GM19193 (cell line): ENCODE measurements around the gene EXOSC10.

Source experiments
- POLR2A ChIP-seq: IDR thresholded peaks from 4 replicates; pipeline ENCODE4 v1.6.1; 2011; ENCODE audit not compliant: insufficient read depth, insufficient read length; ENCODE audit errors: extremely low read depth

Gene EXOSC10

DNA sequence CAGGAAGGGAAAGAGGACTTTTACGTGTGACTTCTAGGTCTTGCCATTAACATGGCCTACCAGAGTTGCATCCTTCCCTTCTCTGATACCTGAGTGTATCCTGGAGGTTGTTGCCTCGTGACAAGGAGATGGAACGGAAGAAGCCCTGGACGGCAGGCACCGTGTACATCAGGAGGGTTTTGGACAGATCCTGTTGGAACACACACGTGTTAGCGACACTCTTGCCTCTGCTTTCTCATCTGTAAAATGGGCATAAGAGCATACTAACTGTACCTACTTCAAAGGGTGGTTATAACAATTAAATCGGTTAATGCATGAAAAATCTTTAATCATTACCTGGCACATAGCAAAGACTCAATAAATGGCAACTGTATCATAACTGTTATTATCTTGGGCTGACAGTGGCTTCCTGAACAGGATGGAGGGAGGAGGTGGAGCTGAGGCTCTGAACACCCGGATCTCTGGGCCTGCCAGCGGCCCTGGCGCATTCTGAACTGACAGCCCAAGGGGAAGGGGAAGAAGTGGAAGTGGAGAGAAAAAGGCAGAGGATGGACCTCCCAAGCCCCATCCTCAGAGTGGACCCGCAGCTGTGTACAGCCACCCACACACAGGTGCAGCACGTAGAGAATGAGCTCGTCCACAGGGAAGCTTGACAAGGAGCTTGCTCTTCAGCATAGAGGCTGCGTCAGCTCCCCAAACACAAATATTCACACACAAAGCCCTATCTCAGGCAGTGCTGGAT, 30.2 kb upstream of the EXOSC10 start:
- TF ChIP-seq POLR2A = no peak

DNA sequence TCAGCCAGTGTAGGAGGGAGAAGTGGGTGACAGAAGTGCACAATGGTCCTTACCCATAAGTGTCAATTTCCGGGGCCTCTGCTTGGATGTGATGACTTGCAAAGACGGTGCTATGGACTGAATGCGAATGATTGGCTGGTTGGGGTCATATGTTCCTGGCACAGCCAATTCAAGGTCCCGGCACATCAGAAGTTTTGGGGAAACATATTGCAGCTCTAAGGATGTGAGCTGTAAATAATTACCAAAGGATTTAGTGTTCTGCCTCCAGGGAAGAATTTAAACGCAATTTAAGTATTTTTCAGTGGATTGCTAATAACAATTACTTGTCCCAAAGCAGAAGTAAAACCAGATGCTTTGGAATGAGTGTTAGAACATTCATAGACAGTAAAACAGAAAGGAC, 26.9 kb upstream of the EXOSC10 start:
- no peak for TF ChIP-seq POLR2A

DNA sequence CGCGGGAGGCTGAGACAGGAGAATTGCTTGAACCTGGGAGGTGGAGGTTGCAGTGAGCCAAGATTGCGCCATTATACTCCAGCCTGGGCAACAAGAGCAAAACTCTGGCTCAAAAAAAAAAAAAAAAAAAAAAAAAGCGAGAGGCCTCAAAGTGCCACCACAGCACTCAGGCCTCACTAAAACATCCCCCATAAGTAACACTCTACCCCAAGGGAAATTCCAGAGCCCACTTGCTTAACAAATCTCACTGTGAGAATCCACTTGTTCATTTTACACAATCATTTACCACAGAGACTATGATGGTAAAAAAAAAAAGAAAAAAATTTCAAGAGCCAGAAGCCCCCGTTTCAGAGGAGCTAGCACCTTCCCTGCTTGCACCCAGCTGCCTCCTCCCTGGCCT, 26.3 kb upstream of the EXOSC10 start:
- TF ChIP-seq POLR2A = no peak

DNA sequence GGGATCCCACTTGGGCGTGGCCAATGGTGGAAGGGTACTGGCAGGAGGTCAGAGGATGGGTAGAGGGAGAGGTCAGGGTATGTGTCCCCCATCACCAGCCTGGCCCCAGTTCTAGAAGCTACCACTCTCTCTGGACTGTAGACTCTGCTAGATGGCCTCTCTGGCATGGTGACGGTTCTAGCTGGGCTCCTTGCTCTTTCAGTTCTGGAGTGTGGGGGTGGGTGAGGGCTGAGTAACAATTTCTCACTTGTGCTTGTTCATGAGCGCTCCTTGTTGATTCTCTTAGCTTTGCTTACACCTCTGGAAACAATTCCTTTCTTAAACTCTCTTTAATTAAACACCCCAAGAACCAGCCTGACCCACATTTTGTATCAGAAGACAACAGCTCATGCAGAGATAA, 25.3 kb upstream of the EXOSC10 start:
- no peak for TF ChIP-seq POLR2A

DNA sequence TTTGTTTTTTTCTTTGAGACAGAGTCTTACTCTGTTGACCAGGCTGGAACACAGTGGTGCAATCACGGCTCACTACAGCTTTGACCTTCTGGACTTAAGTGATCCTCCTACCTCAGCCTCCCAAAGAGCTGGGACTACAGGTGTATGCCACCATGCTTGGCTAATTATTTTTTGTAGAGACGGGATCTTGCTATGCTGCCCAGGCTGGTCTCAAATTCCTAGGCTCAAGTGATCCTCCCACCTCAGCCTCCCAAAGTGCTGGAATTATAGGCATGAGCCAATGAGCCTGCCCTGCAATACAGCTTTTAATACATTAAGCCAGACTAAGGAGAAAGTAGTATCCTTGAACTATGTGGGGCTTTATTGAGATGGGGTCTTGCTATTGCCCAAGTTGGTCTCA, 16.6 kb upstream of the EXOSC10 start:
- no peak for TF ChIP-seq POLR2A

DNA sequence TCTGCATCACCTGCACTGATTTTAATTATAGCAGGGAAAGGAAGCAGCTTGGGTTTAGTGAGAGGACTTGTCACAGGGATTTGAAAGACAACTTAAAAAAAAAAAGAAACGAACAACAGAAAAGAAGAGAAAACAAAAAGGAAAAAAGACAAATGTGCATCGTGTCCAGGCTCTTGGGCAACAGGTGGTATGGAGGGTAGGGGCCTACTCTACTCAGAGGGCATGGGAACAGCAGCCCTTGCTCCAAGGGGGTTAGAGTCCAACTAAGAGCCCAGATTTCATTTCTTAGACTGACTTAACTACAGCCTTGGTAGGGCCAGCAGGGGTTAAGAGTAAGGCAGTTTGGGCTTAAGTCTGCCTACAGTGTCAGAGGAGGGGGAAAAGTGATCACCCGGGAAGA, 15.3 kb upstream of the EXOSC10 start:
- no peak for TF ChIP-seq POLR2A

DNA sequence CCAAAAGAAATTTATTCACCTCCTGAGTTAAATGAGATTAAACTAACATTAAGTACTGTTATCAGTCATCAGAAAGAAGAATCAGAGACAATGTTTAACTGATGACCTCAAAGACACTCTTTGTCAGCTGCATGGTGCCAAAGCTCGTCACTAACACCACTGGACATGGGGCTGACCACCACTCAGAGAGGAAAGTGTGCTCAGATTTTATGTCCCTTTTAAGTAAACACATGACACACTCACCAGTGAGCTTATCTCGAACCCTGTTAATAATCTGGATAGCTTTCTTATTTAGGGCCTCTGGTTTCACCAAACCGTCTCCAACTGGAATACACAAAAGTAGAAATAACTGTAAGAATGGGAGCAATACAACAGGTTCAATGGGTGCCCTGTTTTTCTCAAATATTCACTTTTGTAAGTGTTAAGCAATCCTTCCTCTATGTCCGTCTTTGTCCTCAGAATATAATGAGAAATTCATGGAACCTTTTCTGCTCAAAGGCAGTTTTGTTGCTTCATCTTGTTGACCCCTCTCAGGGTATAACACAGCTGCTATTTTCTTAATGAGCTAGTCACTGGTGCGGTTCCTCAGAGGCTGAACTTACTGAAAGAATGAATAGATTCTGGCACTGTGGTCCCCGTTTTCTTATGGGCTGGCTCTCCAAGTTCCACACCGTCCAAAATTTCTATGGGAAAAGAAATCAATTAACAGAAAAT, 9.5 kb upstream of the EXOSC10 start:
- no peak for TF ChIP-seq POLR2A

DNA sequence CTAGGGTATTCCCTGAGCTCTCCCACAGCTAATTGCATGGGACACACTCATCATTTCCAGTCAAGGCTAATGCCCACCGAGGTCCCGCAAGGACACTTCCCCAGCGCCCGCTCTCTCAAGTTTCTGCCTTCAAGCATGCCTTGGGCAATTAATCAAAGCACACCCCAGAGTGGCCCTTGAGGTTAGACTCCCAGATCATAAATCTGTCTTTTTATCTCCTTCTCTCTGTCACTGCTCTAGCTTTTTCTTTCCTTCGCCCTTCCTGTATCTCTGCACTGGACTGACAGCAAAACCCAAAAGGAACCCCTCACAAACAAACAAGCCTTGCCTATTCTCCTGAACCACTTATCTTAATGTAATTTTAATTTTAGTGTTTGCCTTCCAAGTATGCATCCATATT, 7.9 kb upstream of the EXOSC10 start:
- no peak for TF ChIP-seq POLR2A

DNA sequence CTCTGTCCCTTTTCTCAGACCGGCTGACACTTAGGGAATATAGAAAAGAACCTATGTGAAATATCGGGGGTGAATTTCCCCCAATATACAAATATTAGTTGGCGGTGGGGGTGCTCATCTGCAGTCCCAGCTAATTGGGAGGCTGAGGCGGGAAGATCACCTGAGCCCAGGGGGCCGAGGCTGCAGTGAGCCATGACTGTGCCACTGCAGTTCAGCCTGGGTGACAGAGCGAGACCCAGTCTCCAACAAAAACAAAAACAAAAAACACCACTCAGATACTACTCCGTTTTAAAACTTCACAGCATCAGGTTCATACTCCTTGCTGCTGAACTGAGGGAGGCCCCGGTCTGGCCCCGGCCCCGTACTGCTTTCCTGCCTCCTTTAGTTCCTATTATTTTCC, 5.9 kb upstream of the EXOSC10 start:
- TF ChIP-seq POLR2A = no peak

DNA sequence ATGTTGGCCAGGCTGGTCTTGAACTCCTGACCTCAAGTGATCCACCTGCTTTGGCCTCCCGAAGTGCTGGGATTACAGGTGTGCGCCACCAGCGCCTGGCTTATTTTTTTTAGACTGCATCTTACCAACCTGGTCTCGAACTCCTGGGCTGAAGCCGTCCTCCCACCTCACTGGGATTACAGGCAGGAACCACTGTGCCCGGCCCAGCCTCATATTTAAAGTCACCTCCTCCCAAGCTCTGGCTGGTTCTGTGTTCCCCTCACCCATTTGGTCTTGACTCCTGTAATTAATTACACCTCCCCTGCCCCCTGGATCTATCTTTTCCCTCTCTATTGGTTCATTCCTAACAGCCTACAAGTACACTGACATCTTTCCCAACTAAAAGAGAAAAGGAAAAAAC, 1.7 kb upstream of the EXOSC10 start:
- no peak for TF ChIP-seq POLR2A

DNA sequence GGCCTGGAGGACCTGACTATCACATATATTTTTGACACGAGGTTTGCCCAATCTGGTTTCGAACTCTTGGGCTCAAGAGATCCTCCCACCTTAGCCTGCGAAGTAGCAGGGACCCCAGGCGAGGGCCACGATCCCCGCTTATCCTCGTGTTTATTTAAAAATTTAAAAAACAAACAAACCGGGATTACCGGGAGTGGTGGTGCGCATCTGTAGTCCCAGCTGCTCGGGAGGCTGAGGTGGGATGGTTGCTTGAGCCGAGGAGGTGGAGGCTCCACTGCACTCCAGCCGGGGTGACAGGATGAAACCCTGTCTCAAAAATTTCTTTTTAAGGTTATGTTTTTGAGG, 452 bp upstream of the EXOSC10 start:
- no peak for TF ChIP-seq POLR2A

DNA sequence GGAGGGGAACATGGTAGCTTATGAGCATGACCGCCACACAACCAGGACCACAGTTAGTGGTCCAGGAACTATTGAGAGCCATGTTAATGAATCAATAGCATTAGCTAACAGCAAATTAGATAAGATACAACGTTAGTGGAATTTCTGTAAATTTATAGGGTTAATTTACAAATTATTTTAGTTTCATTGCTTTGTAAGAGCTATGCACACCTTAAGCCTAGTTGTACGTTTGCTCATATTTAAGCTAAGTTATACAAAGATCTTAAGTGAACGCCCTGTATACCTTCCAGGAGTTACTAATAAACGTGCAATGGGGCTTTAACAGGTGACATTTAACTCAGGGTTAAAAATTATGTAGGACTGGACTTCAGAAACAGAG, 749 bp downstream of the EXOSC10 start:
- no peak for TF ChIP-seq POLR2A

DNA sequence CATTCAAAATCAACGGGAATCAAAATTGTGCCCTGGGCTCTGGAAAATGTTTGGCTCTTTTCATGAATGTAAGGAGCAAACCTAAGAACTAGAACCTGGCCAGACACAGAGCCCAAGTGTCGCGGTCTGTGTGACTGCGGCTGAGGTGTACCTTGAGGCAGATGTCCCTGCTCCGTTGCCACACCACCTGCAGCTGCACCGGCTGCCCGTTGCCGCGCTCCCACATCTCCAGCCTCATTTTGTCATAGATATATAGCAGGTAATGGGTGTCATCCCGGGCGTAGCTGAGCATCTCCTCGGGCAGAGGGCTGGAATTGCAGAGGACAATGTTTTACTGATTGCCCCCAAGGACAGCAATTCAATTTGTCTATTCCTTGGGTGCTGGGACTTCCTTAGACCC, 18.7 kb downstream of the EXOSC10 start:
- no peak for TF ChIP-seq POLR2A

DNA sequence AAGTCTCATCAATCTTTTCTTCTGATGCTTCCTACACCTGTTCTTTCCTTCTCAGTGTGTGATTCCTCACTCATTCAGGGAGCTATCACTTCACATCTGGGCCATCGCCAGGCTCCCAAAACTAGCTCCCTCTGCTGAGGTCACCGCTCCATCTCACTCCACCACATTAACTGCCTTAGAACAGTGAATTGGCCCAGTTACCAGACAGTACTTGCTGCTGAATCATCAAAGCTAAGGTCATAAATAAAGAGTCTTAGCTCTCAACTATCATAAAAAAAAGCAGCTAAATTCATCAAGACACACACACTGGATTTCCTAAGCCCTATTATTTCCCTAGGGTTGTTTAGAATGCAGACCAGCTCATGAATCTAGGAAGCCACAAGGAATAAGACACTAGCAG, 21.0 kb downstream of the EXOSC10 start:
- TF ChIP-seq POLR2A = no peak

DNA sequence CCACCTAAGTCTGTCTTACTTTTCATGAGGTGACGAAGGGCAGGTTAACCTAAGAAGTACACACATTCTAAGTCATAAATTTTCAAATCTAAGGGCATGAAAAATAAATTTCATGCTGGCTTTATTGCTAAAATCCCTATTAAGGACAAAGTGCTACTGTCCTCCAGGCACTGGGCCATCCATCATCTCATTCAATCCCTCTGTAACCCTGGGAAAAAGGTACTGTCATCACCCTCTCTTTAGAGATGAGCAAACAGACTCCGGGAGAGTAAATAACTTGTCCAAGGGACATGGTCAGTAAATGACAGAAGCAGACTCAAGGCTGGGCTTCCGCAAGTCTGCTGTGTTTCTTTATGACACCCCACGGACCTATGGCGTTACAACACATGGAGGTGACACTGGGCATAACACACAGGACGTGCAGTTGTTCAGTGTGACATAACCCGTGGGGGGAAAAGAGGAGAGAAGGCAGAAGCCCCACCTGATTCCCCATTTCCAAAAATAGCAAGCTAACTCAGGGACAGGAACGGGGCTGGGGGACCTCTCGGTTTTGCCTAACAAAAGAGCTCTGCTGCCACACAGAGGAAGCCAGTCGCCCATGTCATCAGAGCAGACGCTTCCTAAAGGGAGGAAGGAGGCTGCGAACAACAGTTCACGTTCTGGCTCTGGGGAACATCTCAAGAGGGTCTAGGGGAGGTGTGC, 27.3 kb downstream of the EXOSC10 start:
- no peak for TF ChIP-seq POLR2A
